Rectal smooth muscle tissue (tissue), 1 donor: ENCODE measurements around the gene MATK.

ENCODE experiments used
- H3K27ac ChIP-seq: one replicate; pipeline ENCODE4 v1.7.0; 2013; ENCODE audit warnings: low read depth, low read length, inconsistent platforms
- H3K27me3 ChIP-seq: one replicate; pipeline ENCODE4 v1.7.0; 2013; ENCODE audit warnings: low read length; ENCODE audit not compliant: control insufficient read depth, insufficient read depth
- H3K36me3 ChIP-seq: one replicate; pipeline ENCODE4 v1.7.0; 2013; ENCODE audit warnings: low read length; ENCODE audit not compliant: control insufficient read depth, insufficient read depth
- H3K4me1 ChIP-seq: one replicate; pipeline ENCODE4 v1.7.0; 2013; ENCODE audit warnings: low read length; ENCODE audit not compliant: control insufficient read depth, insufficient read depth
- H3K4me3 ChIP-seq: one replicate; pipeline ENCODE4 v1.7.0; 2013; ENCODE audit warnings: low read length
- H3K9ac ChIP-seq: one replicate; pipeline ENCODE4 v1.7.0; 2013; ENCODE audit warnings: low read length

The MATK gene

DNA sequence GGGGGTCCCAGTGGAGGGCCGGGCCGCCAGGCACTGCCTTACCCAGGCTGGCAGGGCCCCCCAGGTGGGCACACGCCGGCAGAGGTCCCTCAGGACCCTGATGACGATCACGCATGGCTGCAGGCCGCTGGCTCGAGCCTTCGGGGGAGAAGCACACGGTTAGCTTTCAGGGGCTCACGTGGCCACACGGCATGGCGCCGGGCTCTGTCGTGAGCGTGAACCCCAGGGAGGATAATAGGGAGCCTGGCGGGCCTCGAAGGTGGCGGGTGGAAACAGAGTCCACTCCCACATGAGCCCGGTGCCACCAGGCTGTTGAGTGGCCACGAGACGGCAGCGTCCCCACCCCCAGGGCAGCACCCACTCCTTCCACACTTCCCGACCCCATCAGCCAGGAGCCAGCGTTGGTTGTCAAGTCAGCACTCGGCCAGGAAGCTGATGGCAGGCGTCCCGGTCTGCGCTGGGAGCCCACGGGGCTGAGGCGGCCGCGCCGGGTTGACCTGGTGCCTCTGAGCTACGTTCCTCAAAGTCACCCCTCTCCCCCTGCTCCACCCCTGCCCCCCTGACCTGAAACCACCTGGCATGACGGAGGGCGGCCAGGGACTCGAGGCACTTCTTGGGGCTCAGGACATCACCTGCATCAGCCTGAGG is 24.7 kb upstream of the MATK start:
- no peak overlapping the region for H3K9ac ChIP-seq
- H3K4me1 ChIP-seq, result no peaks in the 10 kb centered on the region
- H3K36me3 ChIP-seq, result no peaks in the 10 kb centered on the region
- no peaks in the 10 kb centered on the region for H3K27me3 ChIP-seq
- no peak overlapping the region for H3K27ac ChIP-seq
- H3K4me3 ChIP-seq, result no peak overlapping the region

DNA sequence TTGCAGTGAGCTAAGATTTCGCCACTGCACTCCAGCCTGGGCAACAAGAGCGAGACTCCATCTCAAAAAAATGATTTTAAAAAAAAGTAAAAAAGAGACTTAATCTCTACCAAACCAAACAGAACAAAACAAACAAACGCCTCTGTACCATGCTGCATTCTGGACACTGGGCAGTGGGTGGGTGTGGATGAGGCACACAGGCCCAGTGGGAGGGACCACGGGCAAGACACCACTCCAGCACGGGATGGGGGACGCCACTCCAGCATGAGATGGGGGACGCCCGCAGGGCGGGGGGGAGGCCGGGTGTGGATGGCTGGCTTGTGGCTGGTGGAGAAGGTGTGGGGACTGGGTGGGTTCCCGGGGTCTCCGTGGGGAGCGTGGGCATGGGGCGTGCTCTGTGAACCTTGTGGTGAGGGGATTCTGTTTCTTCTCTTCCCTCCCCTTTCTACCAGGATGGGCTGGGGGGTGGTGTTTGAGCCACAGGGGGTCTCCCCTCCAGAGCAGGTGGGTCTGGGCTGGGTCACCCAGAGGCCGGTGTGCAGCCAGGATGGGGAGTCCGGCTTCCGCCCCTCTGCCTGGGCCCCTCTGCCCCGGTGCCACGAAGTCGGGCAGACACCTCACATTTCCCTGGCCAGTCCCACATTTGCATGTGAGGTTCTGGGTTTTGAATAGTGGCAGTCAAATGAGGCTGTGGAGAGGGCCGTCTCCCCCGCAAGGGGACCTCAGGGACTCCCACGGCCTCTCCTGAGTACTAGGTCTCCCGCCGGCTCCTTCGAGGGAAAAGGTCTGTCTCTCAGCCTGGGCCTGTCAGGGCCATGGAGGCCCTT is 23.9 kb upstream of the MATK start:
- Histone ChIP-seq H3K9ac (no peak overlapping the region), H3K36me3 (no peaks in the 10 kb centered on the region), H3K4me3 (no peak overlapping the region), H3K27me3 (no peaks in the 10 kb centered on the region), H3K27ac (no peak overlapping the region), H3K4me1 (no peaks in the 10 kb centered on the region)

DNA sequence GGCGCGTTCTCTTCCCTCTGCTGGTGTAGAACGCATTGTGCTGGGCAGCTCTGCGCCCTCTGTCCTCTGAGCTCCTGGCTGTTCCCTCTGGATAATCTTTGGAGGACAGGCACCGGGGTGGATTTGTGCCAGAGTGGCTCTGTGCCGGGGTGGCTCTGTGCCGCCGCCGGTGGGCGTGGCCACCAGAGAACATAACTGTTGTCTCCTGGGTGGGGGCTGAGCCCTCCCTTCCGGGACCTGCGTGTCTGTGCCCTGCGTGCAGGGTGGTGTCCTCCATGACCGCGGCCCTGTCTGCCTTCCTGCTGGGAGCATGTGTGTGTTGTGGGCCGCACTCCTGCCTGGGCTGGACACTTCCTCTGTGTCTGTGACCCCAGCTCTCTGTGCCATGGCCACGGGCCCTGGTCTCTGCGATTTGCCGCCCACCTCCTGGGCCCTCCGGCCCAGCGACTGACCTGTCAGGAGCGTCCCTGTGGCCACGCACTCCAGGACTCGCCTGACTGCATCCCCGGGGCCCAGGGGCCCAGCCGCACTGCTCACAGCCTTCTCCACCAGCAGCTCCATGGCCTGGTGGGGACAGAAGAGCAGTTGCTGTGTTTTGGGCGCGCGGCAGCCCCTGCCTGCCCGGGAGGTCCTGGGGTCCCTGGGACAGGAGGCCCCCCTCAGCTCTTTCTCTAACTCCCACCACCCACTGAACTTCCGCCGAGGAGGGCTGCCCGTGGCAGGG is 22.4 kb upstream of the MATK start:
- no peak overlapping the region for H3K27ac ChIP-seq
- H3K9ac ChIP-seq, result no peak overlapping the region
- no peaks in the 10 kb centered on the region for H3K36me3 ChIP-seq
- no peaks in the 10 kb centered on the region for H3K4me1 ChIP-seq
- no peaks in the 10 kb centered on the region for H3K27me3 ChIP-seq
- no peak overlapping the region for H3K4me3 ChIP-seq

DNA sequence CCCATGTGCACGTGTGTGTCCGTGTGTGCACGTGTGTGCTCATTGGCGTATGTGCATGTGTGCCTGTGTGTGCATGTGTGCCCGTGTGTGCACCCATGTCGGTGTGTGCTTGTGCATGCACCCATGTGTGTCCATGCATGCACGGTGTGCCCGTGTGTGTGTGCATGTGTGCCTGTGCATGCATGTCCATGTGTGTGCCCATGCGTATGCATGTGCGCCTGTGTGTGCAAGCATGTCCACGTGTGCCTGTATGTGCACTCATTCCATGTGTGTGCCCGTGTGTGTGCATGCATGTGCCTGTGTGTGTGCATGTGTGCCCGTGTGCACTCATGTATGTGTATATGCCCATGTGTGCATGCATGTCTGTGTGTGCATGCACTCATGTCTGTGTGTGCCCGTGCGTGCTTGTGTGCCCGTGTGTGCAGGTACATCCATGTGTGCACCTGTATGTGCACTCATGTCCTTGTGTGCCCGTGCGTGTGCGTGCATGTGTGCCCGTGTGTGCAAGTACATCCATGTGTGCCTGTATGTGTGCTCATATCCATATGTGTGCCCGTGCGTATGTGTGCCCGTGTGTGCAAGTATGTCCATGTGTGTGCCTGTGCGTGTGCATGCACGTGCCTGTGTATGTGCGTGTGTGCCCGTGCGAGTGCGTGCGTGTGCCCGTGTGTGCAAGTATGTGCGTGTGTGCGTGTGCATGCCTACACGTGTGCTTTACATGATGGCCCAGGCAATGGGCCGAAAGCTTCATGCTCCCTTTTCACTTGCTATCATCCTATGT is 21.6 kb upstream of the MATK start:
- H3K4me1 ChIP-seq, result no peaks in the 10 kb centered on the region
- H3K36me3 ChIP-seq, result no peaks in the 10 kb centered on the region
- H3K9ac ChIP-seq, result no peak overlapping the region
- H3K27ac ChIP-seq, result no peak overlapping the region
- H3K27me3 ChIP-seq, result peaks cover 3% of the 10 kb centered on the region
- H3K4me3 ChIP-seq, result no peak overlapping the region

DNA sequence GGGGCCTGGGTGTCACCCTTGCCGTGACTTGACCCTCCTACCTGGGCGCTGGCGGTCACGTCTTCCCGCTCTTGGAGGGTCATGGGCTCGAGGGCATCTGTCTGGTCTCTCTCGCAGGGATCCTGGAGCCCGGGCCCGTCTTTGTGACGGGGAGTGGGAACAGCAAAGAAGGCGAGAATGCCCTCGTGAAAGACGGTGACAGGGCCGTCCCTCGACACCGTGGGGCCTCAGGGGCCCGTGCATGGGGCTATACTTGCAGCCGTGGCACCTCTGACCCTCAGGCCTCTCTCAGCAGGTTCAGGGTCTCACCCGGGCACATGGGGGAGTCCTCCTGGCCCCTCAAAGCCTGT is 20.9 kb upstream of the MATK start:
- H3K36me3 ChIP-seq, result no peaks in the 10 kb centered on the region
- no peaks in the 10 kb centered on the region for H3K4me1 ChIP-seq
- H3K27me3 ChIP-seq, result peaks cover 3% of the 10 kb centered on the region
- H3K27ac ChIP-seq, result no peak overlapping the region
- H3K9ac ChIP-seq, result no peak overlapping the region
- no peak overlapping the region for H3K4me3 ChIP-seq

DNA sequence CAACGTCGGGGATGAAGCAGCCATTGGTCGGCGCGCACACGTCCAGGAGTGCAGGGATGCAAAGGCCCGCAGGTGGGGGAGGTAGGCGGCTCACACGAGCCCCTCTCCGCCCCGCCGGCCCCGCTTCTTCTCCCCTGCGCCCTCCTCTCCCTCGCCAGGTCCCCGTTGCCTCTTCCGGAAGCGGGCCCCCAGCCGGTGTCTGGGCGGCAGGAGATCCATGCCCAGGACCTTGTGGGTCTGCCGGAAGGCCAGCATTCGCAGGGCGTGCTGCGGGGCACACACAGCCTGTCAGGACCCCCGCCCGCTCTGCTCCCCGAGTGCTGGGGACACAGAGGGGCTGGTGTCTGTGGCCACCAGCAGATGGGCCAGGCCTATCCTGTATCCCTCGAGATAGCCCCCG is 19.7 kb upstream of the MATK start:
- H3K9ac ChIP-seq, result no peak overlapping the region
- H3K4me3 ChIP-seq, result no peak overlapping the region
- H3K4me1 ChIP-seq, result no peaks in the 10 kb centered on the region
- peaks cover 9% of the 10 kb centered on the region for H3K27me3 ChIP-seq
- H3K36me3 ChIP-seq, result no peaks in the 10 kb centered on the region
- no peak overlapping the region for H3K27ac ChIP-seq

DNA sequence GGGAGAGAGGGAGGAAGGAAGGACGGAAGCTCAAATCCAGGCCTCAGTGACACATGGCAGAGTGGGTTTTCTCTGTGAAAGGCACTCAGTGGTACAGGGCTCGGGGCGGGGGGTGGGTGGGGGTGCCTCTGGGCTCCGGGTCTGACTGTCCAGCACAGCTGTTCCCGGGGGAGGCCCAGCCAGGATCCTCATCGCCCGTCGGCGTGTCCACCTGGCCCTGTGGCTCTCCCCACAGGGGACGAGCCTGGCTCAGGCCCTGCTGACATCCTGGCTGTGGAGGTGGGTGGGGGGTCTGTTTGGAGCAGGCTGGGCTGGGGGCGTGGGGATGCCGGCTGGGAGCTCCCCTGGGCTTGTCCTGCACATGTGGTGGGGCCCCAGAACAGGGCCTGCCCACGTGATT is 18.2 kb upstream of the MATK start:
- Histone ChIP-seq H3K27me3 (peaks cover 9% of the 10 kb centered on the region), H3K4me1 (no peaks in the 10 kb centered on the region), H3K36me3 (no peaks in the 10 kb centered on the region), H3K4me3 (no peak overlapping the region), H3K9ac (no peak overlapping the region), H3K27ac (no peak overlapping the region)

DNA sequence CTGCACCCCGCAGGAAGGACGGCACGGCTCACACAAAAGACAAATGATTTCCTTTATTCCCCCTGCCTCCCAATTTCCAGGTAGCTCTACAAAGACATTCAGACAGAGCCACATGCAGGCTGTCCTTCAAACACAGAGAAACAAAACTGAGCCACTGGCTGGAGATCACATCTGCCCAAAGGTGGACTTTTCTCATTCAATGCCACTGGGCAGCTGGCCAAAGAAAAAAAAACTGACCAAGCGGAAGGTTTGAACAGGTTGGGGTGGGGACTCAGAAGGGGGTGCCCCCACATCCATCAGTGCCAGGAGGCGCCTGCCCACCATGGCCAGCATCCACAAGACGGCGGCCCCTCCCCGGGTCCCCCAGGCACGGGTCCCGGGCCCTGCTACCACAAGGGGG is 17.8 kb upstream of the MATK start:
- H3K27ac ChIP-seq, result no peak overlapping the region
- peaks cover 9% of the 10 kb centered on the region for H3K27me3 ChIP-seq
- no peak overlapping the region for H3K4me3 ChIP-seq
- H3K9ac ChIP-seq, result no peak overlapping the region
- no peaks in the 10 kb centered on the region for H3K4me1 ChIP-seq
- no peaks in the 10 kb centered on the region for H3K36me3 ChIP-seq

DNA sequence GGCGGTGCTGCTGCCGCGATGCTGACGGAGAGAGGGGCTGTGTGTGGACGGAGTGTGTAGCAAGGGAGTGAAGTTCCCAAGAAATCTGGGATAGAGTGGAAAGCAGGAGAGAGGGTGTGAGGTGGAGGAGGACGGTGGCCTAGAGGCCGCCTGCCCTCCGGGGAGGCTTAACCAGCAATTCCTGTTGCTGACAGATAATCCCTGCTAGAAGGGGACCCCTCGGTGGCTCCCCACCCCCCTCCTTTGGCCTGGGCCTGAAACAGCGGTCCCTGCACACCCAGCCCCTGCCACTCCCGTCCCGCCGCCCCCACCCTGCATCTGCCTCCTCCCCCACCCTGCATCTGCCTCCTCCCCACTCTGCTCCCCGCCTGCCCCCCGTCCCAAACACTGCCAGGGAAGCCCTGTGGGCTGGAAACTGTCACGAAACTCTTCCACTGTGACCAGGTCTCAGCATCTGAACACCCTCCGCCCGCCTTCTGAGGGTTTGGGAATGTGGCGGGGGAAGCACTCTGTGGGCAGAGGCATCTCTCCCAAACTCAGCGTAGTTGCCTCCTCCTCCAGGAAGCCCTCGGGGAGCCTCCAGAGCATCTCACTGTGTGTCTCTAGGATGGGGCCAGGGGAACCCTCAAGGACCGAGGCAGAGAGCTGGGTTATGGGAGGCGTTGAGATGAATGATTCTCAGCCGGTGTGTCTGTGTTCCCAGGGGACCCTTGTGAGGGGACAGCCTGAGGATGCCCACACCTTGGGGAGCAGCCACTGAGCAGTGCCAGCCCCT is 17.1 kb upstream of the MATK start:
- peaks cover 9% of the 10 kb centered on the region for H3K27me3 ChIP-seq
- no peak overlapping the region for H3K4me3 ChIP-seq
- H3K4me1 ChIP-seq, result no peaks in the 10 kb centered on the region
- H3K9ac ChIP-seq, result no peak overlapping the region
- no peaks in the 10 kb centered on the region for H3K36me3 ChIP-seq
- H3K27ac ChIP-seq, result no peak overlapping the region

DNA sequence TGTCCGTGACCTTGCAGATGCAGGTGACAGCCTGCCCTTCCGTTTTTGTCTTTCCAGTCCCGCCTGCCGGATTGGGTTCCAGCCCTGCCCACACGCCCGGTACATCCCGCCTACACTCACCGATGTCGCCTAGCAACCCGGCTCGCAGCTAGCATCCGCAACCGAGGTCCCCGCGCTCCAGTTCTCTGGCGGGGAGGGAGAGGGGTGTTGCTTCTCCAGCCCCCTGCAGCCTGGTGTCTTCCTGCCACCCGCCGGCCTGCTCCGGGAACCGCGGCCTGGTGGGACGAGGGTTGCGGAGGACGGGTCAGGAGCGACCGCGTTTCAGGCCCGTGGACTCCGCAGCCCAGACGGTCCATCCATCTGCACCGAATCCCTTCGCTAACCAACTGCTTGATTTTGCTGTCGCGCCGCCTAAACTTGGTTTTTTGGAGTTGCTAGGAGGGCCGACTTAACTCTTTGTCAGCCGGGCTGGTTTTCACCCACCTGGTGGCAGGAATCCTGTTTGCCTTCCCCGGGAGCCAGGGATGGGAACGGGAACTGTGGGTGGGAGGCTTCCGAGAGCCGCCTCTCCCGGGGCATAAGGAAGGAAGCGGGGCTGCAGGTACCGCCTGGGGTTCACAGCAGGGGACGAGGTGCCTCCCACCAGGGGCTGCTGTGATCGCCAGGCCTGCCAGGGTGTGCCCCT is 15.4 kb upstream of the MATK start:
- Histone ChIP-seq H3K4me3 (peak overlapping the region; percentile 36), H3K27me3 (peaks cover 9% of the 10 kb centered on the region), H3K4me1 (no peaks in the 10 kb centered on the region), H3K27ac (no peak overlapping the region), H3K36me3 (no peaks in the 10 kb centered on the region), H3K9ac (no peak overlapping the region)

DNA sequence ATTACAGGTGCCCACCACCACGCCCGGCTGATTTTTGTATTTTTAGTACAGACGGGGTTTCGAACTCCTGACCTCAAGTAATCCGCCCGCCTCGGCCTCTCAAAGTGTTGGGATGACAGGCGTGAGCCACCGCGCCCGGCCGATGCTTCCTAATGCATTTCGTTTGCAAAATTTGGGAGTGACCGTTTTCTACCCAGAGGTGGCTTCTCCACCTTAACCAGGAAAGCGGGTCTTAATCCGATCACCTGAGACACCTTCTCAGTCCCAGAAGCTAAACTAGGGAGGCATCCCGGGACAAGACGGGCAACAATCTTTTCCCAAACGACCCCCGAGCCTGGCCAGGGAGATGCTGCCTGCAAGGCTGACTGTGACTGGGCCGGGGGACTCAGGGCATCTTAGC is 14.8 kb upstream of the MATK start:
- H3K27me3 ChIP-seq, result peaks cover 9% of the 10 kb centered on the region
- no peaks in the 10 kb centered on the region for H3K36me3 ChIP-seq
- peak overlapping the region; percentile 14 for H3K4me3 ChIP-seq
- H3K4me1 ChIP-seq, result no peaks in the 10 kb centered on the region
- H3K9ac ChIP-seq, result no peak overlapping the region
- no peak overlapping the region for H3K27ac ChIP-seq
